H1 (cell line): ENCODE measurements around the gene SPTBN4. TPM values are rescaled to one million over a fixed set of nuclear protein-coding genes. Genes with fewer than 3 reads are reported as not detected.

Experiments
- CTCF ChIA-PET: fragments of 300-600 bp; sonication (Branson Sonifier 250); formaldehyde crosslinking; loops from one replicate; lab custom pipeline; 2021; ENCODE audit not compliant: partially characterized antibody; lab: Charles Lee
- POLR2A ChIA-PET: fragments of 300-600 bp; sonication (Branson Sonifier 250); formaldehyde crosslinking; loops from one replicate; lab custom pipeline; 2021; ENCODE audit warnings: inconsistent platforms; ENCODE audit not compliant: partially characterized antibody; lab: Charles Lee
- DNase-seq, 2 experiments: peaks; one replicate each; pipeline versions ENCODE4 v3.0.0 to v3.0.0-alpha.2; 2010 to 2022; ENCODE audit warnings: low spot score in 2 of 2, low read depth in 1 of 2, mixed read lengths in 1 of 2
- FAIRE-seq: peaks from 2 replicates; lab custom pipeline; 2011; peaks lifted over from hg19 to GRCh38; lab: Jason Lieb, UNC
- H2AFZ ChIP-seq: 2 replicates; pipeline ENCODE4 v1.8.1; 2012; ENCODE audit warnings: low read length, inconsistent platforms
- H2AK5ac ChIP-seq: 2 replicates; pipeline ENCODE4 v1.6.1; 2013; ENCODE audit warnings: low read depth, low read length
- H2BK120ac ChIP-seq: replicated peaks from 2 replicates; pipeline ENCODE3; 2013; ENCODE audit warnings: low read depth, low read length, inconsistent platforms
- H2BK12ac ChIP-seq: 2 replicates; pipeline ENCODE4 v1.6.1; 2013; ENCODE audit warnings: low read depth, low read length
- H2BK15ac ChIP-seq: 2 replicates; pipeline ENCODE4 v1.6.1; 2013; ENCODE audit warnings: low read length
- H2BK20ac ChIP-seq: 2 replicates; pipeline ENCODE4 v1.6.1; 2013; ENCODE audit warnings: low read length
- H2BK5ac ChIP-seq: 2 replicates; pipeline ENCODE4 v1.6.1; 2013; ENCODE audit warnings: low read depth, low read length
- H3K14ac ChIP-seq: 2 replicates; pipeline ENCODE4 v1.6.1; 2013; ENCODE audit warnings: inconsistent platforms; ENCODE audit not compliant: insufficient read length
- H3K18ac ChIP-seq: 2 replicates; pipeline ENCODE4 v1.6.1; 2013; ENCODE audit warnings: low read length; ENCODE audit errors: extremely low read depth
- H3K23ac ChIP-seq: 2 replicates; pipeline ENCODE4 v1.6.1; 2013; ENCODE audit warnings: inconsistent platforms; ENCODE audit not compliant: insufficient read length
- H3K23me2 ChIP-seq: 2 replicates; pipeline ENCODE4 v1.6.1; 2013; ENCODE audit warnings: low read depth, low read length
- H3K27ac ChIP-seq: 2 replicates; pipeline ENCODE4 v1.6.1; 2011; ENCODE audit warnings: low read depth, low read length, inconsistent platforms
- H3K27me3 ChIP-seq, 4 experiments: replicated peaks in 1 of 4; 1 replicate in 1 of 4; 2 replicates in 3 of 4; pipeline versions ENCODE4 v1.6.1 to v1.8.1; 2011 to 2013; ENCODE audit warnings: low read length in 3 of 4, mild to moderate bottlenecking in 3 of 4, inconsistent platforms in 2 of 4, mixed read lengths in 2 of 4, moderate library complexity in 1 of 4; ENCODE audit not compliant: control insufficient read depth in 3 of 4, insufficient read depth in 3 of 4; ENCODE audit errors: extremely low read depth in 1 of 4
- H3K36me3 ChIP-seq, 4 experiments: 2 replicates each; pipeline versions ENCODE4 v1.6.1 to v1.8.1; 2011 to 2013; ENCODE audit warnings: mild to moderate bottlenecking in 4 of 4, low read length in 3 of 4, moderate library complexity in 2 of 4, control low read depth in 1 of 4, inconsistent platforms in 1 of 4; ENCODE audit not compliant: insufficient read depth in 4 of 4, control insufficient read depth in 2 of 4
- H3K4ac ChIP-seq: replicated peaks from 2 replicates; pipeline ENCODE3; 2013; ENCODE audit warnings: low read length, low read depth, mixed read lengths, inconsistent platforms; ENCODE audit not compliant: insufficient read length
- H3K4me1 ChIP-seq, 4 experiments: replicated peaks in 1 of 4; 1 replicate in 1 of 4; 2 replicates in 3 of 4; pipeline versions ENCODE4 v1.6.1 to v1.8.1; 2011 to 2013; ENCODE audit warnings: low read length in 3 of 4, inconsistent platforms in 2 of 4, mixed read lengths in 1 of 4; ENCODE audit not compliant: insufficient read depth in 4 of 4, control insufficient read depth in 3 of 4
- H3K4me2 ChIP-seq, 2 experiments: 2 replicates each; pipeline versions ENCODE4 v1.6.1 to v1.8.1; 2011 to 2013; ENCODE audit warnings: low read depth in 2 of 2, low read length in 2 of 2, control low read depth in 1 of 2, inconsistent platforms in 1 of 2, mild to moderate bottlenecking in 1 of 2; ENCODE audit not compliant: insufficient read depth in 1 of 2
- H3K4me3 ChIP-seq, 4 experiments: fragments of 200-600, 300-600 bp in 1 of 4; sonication (generic), shearing (Covaris generic), sonication (Bioruptor Twin) in 1 of 4; 2 replicates each; pipeline versions ENCODE4 v1.5.1 to v1.8.1; 2011 to 2016; ENCODE audit warnings: low read length in 4 of 4, low read depth in 3 of 4, control low read depth in 2 of 4, inconsistent platforms in 2 of 4, mild to moderate bottlenecking in 2 of 4, mixed read lengths in 1 of 4, moderate library complexity in 1 of 4; ENCODE audit not compliant: insufficient read depth in 2 of 4; ENCODE audit errors: extremely low read depth in 1 of 4
- H3K56ac ChIP-seq: replicated peaks from 2 replicates; pipeline ENCODE3; 2013; ENCODE audit warnings: low read depth, mild to moderate bottlenecking, mixed read lengths, low read length, inconsistent platforms; ENCODE audit not compliant: insufficient read length
- H3K79me1 ChIP-seq: 2 replicates; pipeline ENCODE4 v1.6.1; 2013; ENCODE audit warnings: low read depth, low read length, control low read depth
- H3K79me2 ChIP-seq, 2 experiments: 2 replicates each; pipeline versions ENCODE4 v1.6.1 to v1.8.1; 2012 to 2013; ENCODE audit warnings: low read length in 2 of 2, mild to moderate bottlenecking in 2 of 2, inconsistent platforms in 1 of 2; ENCODE audit not compliant: insufficient read depth in 2 of 2, control insufficient read depth in 1 of 2
- H3K9ac ChIP-seq, 4 experiments: replicated peaks in 1 of 4; 1 replicate in 1 of 4; 2 replicates in 3 of 4; pipeline versions ENCODE4 v1.6.1 to v1.8.1; 2011 to 2013; ENCODE audit warnings: low read depth in 3 of 4, low read length in 3 of 4, control low read depth in 2 of 4, mild to moderate bottlenecking in 2 of 4, moderate library complexity in 2 of 4, inconsistent platforms in 1 of 4; ENCODE audit errors: extremely low read depth in 1 of 4
- H3K9me3 ChIP-seq, 2 experiments: 2 replicates each; pipeline versions ENCODE4 v1.6.1 to v1.8.1; 2012 to 2013; ENCODE audit warnings: mild to moderate bottlenecking in 2 of 2, moderate library complexity in 2 of 2, control low read depth in 1 of 2, inconsistent platforms in 1 of 2, low read depth in 1 of 2, low read length in 1 of 2, mixed read lengths in 1 of 2; ENCODE audit not compliant: insufficient read depth in 2 of 2
- H4K20me1 ChIP-seq, 2 experiments: replicated peaks in 1 of 2; 2 replicates each; pipeline versions ENCODE3 to v1.8.1; 2011 to 2013; ENCODE audit warnings: inconsistent platforms in 2 of 2, low read length in 2 of 2, mild to moderate bottlenecking in 1 of 2; ENCODE audit not compliant: insufficient read depth in 2 of 2, control insufficient read depth in 1 of 2
- H4K5ac ChIP-seq: 2 replicates; pipeline ENCODE4 v1.6.1; 2013; ENCODE audit warnings: low read length, low read depth, mixed read lengths, inconsistent platforms; ENCODE audit not compliant: insufficient read length
- H4K8ac ChIP-seq: 2 replicates; pipeline ENCODE4 v1.8.0; 2013; ENCODE audit warnings: mild to moderate bottlenecking, moderate library complexity, low read length, inconsistent platforms; ENCODE audit not compliant: insufficient read depth; ENCODE audit errors: extremely low read depth
- H4K91ac ChIP-seq: replicated peaks from 2 replicates; pipeline ENCODE3; 2013; ENCODE audit warnings: low read length, mixed read lengths, inconsistent platforms; ENCODE audit not compliant: insufficient read length
- CTCF ChIP-seq, 3 experiments: IDR thresholded peaks; 1 replicate in 2 of 3; 2 replicates in 1 of 3; pipeline versions ENCODE4 v1.5.1 to v1.6.1; 2011; ENCODE audit warnings: low read length in 3 of 3, mild to moderate bottlenecking in 3 of 3, inconsistent platforms in 2 of 3, low read depth in 1 of 3, moderate library complexity in 1 of 3; ENCODE audit not compliant: insufficient read depth in 1 of 3; ENCODE audit errors: control extremely low read depth in 1 of 3
- RAD21 ChIP-seq, 2 experiments: IDR thresholded peaks in 1 of 2; conservative IDR thresholded peaks in 1 of 2; 2 replicates each; pipeline ENCODE4 v1.6.1; 2011; ENCODE audit warnings: low read depth in 2 of 2, low read length in 2 of 2, improper control_type of control experiment in 1 of 2, inconsistent platforms in 1 of 2, mild to moderate bottlenecking in 1 of 2, moderate library complexity in 1 of 2
- SAP30 ChIP-seq: fragments of 300-600 bp; sonication (generic); IDR thresholded peaks from 2 replicates; pipeline ENCODE4 v1.7.1; 2012; ENCODE audit warnings: low read length, moderate library complexity, mild to moderate bottlenecking, inconsistent platforms; ENCODE audit not compliant: insufficient read depth, insufficient replicate concordance
- TCF12 ChIP-seq: IDR thresholded peaks from 2 replicates; pipeline ENCODE4 v1.6.1; 2011; ENCODE audit warnings: low read depth, mild to moderate bottlenecking, low read length
- WGBS, 2 experiments: shearing (Covaris generic) in 1 of 2; methylation state at CpG; one replicate each; pipeline versions ENCODE4 v1.1.6 to v1.1.7; 2013 to 2015; ENCODE audit warnings: low lambda C conversion rate in 2 of 2, mixed read lengths in 2 of 2, inconsistent platforms in 1 of 2, low coverage in 1 of 2, missing lambda C conversion rate in 1 of 2; ENCODE audit not compliant: insufficient replicate concordance in 2 of 2, insufficient coverage in 1 of 2, insufficient read length in 1 of 2; ENCODE audit errors: extremely low coverage in 1 of 2, missing lambda C conversion rate in 1 of 2; 5-methylcytosine and 5-hydroxymethylcytosine counted together
- polyA plus RNA-seq, 7 experiments: library from polyadenylated mRNA; depleted of rRNA in 3 of 7; stranded (reverse) in 5 of 7; unstranded in 2 of 7; fragments of >200 nt in 5 of 7; fragments of 200-250 nt in 2 of 7; gene quantifications; 1 replicate in 5 of 7; 2 replicates in 1 of 7; 4 replicates in 1 of 7; pipeline versions ENCODE4 v1.2.1 to v1.2.3, GENCODE V29; 2011 to 2013; ENCODE audit warnings: missing spikeins in 2 of 7, mixed read lengths in 2 of 7
- total RNA-seq: library from RNA; stranded (reverse); fragmentation: NEBNext Ultra II Directional; extraction: Animal tissue kit (Norgen Biotek cat#: 25700); gene quantifications from 2 replicates; pipeline ENCODE4 v1.2.1, GENCODE V29; 2021

SPTBN4 gene
- total and polyA plus RNA-seq, 2 of the 8 experiments (the other 6 are each of a cell fraction or from before 2014, with no cell fraction given): 1.9 to 3.0 TPM

GRCh38 chr19:40584007-40584406, 117.2 kb downstream of the SPTBN4 start:
- Histone ChIP-seq H4K91ac (no peak overlapping the region), H4K20me1 (peaks cover 0 to 7% of the 10 kb centered on the region in 2 experiments), H3K4ac (no peak overlapping the region), H3K23me2 (no peaks in the 10 kb centered on the region; the same call in 1 of the 2 replicates), H3K56ac (no peak overlapping the region), H3K36me3 (peaks cover 4 to 40% (median 24%) of the 10 kb centered on the region in 4 experiments; a peak in 7 of 8 replicates), H3K9me3 (no peaks in the 10 kb centered on the region), H3K9ac (no peak overlapping the region), H3K14ac (no peak overlapping the region), H2BK15ac (no peak overlapping the region), H2BK20ac (no peak overlapping the region), H3K79me1 (no peaks in the 10 kb centered on the region), H3K4me2 (no peak overlapping the region), H3K4me1 (no peaks in the 10 kb centered on the region), H4K8ac (no peak overlapping the region), H2BK12ac (no peak overlapping the region), H2BK120ac (no peak overlapping the region), H4K5ac (no peak overlapping the region), H3K18ac (no peak overlapping the region), H3K27me3 (no peaks in the 10 kb centered on the region), H2BK5ac (no peak overlapping the region), H2AFZ (no peak overlapping the region), H3K4me3 (no peak overlapping the region), H2AK5ac (no peak overlapping the region), H3K27ac (no peak overlapping the region), H3K79me2 (no peaks in the 10 kb centered on the region), H3K23ac (no peak overlapping the region)
- ChIA-PET POLR2A (interaction anchor here (0.8 kb wide), 1 partner anchor 35 kb away, joined by 3 read pairs; no protein-coding TSS in a partner anchor), CTCF (interaction anchor here (0.6 to 2.0 kb wide), 6 partner anchors 11 to 67 kb away, joined by 3 to 10 read pairs (median 3); no protein-coding TSS in a partner anchor)
- no peak for TF ChIP-seq TCF12
- no peak for TF ChIP-seq SAP30
- TF ChIP-seq RAD21 (IDR thresholded peaks at IDR 0.05 in 1 of 2, conservative IDR thresholded peaks at IDR 0.05 in 1 of 2; ENCODE audit: low read depth in 2 of 2, low read length in 2 of 2): peak in 1 of 2 experiments; percentile 37; a peak in 2 of 4 replicates
- TF ChIP-seq CTCF (IDR thresholded peaks at IDR 0.05; ENCODE audit: control extremely low read depth in 1 of 3, insufficient read depth in 1 of 3, low read depth in 1 of 3, low read length in 3 of 3): peak in 2 of 3 experiments; percentile 38 to 59; a peak in 2 of 4 replicates
- DNase-seq: no peak
- WGBS, 2 experiments: 85% methylated on average over 5 of the region's 5 CpGs; no CpG with 5 or more reads in 1 of the 2 experiments
- FAIRE-seq: no peak
